NCI-H2107 (cell line): ENCODE data around the gene ABCA1.
"Not testable (repeated sequence)": the region's sequence is repeated elsewhere in the genome, so short reads cannot be mapped to it uniquely, and the experiment has no call there.

Experiments used
- DNase-seq: peaks from one replicate; lab custom pipeline; 2025; lab: John Stamatoyannopoulos, UW

Gene ABCA1

GRCh38 chr9:104794070-104794469, 133.9 kb downstream of the ABCA1 start:
- no peak for DNase-seq

GRCh38 chr9:104788251-104788650, 139.7 kb downstream of the ABCA1 start:
- DNase-seq, result no peak

GRCh38 chr9:104787306-104788015, 140.5 kb downstream of the ABCA1 start:
- no peak for DNase-seq

GRCh38 chr9:104786293-104786692, 141.7 kb downstream of the ABCA1 start:
- no peak for DNase-seq

- DNase-seq, result no peak
Measured at GRCh38 chr9:104784098-104784497, 143.9 kb downstream of the ABCA1 start.

GRCh38 chr9:104783588-104783987, 144.4 kb downstream of the ABCA1 start:
- DNase-seq, result no peak

- DNase-seq, result no peak
Measured at GRCh38 chr9:104780796-104781395, 147.1 kb downstream of the ABCA1 start.

GRCh38 chr9:104779946-104780535, 147.9 kb downstream of the ABCA1 start:
- DNase-seq, result no peak

- no peak for DNase-seq
Measured at GRCh38 chr9:104779334-104779733, 148.6 kb downstream of the ABCA1 start.

- no peak for DNase-seq
Measured at GRCh38 chr9:104778802-104779201, 149.2 kb downstream of the ABCA1 start.

GRCh38 chr9:104776797-104777196, 151.2 kb downstream of the ABCA1 start:
- no peak for DNase-seq

GRCh38 chr9:104775976-104776375, 152.0 kb downstream of the ABCA1 start:
- no peak for DNase-seq

GRCh38 chr9:104775574-104775936, 152.4 kb downstream of the ABCA1 start:
- DNase-seq, result no peak

GRCh38 chr9:104774831-104775573, 153.0 kb downstream of the ABCA1 start:
- DNase-seq, result no peak

- DNase-seq, result no peak
Measured at GRCh38 chr9:104774132-104774531, 153.8 kb downstream of the ABCA1 start.

- no peak for DNase-seq
Measured at GRCh38 chr9:104772714-104773510, 155.0 kb downstream of the ABCA1 start.

GRCh38 chr9:104769655-104770054, 158.3 kb downstream of the ABCA1 start:
- no peak for DNase-seq

GRCh38 chr9:104769029-104769428, 158.9 kb downstream of the ABCA1 start:
- not testable (repeated sequence) for DNase-seq

GRCh38 chr9:104767507-104767906, 160.4 kb downstream of the ABCA1 start:
- no peak for DNase-seq

- DNase-seq, result no peak
Measured at GRCh38 chr9:104766025-104766424, 161.9 kb downstream of the ABCA1 start.

GRCh38 chr9:104765138-104765537, 162.8 kb downstream of the ABCA1 start:
- DNase-seq, result no peak

GRCh38 chr9:104758974-104759373, 169.0 kb downstream of the ABCA1 start:
- DNase-seq, result no peak
